GM23248 (cell line): Measurements from ENCODE around the gene HIVEP3.

ENCODE experiments used
- EZH2 ChIP-seq: fragments of 200-600 bp; sonication (generic); IDR thresholded peaks from 2 replicates; pipeline ENCODE4 v1.6.1; 2018; ENCODE audit warnings: antibody characterized with exemption, mild to moderate bottlenecking; ENCODE audit not compliant: insufficient read depth, poor library complexity, severe bottlenecking
- EZH2phosphoT487 ChIP-seq: fragments of 200-600 bp; sonication (generic); IDR thresholded peaks from 2 replicates; pipeline ENCODE4 v1.6.1; 2018; ENCODE audit warnings: antibody characterized with exemption, moderate library complexity, mild to moderate bottlenecking, low read depth; ENCODE audit not compliant: insufficient read depth

- TF ChIP-seq EZH2 (no peak), EZH2phosphoT487 (no peak)
Measured at GRCh38 chr1:41875487-41875886, 43.2 kb downstream of the HIVEP3 start.
